HPDE6-E6E7 (cell line): Measurements from ENCODE around the gene CLDN22.
A peak's percentile ranks its signal among the peaks of the same experiment; 100 is the strongest.

Source experiments
- DNase-seq: peaks from one replicate; pipeline ENCODE4 v3.0.0; 2011; ENCODE audit warnings: missing footprints; ENCODE audit errors: extremely low spot score

CLDN22 gene

GRCh38 chr4:183321516-183321915 is 1.4 kb upstream of the CLDN22 start:
- no peak for DNase-seq

DNA sequence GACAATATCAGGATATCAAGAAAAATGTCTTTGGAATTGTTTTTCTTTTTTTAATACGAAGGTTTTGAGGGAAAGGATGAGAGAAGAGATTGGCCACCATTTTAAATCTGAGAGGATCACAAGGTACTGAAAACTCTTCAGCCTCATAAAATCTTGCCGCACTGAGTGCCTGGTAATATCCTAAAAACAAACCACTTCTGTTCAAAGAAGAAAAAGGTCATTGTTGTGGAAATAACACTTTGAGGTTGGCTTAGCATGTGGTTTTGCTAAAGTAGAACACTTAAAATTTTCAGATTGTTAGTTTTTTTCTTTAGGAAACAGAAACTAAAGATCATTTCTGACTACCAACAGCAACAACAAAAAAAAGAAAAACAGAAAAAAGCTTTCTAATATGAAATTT is 1.0 kb upstream of the CLDN22 start:
- DNase-seq: no peak

DNA sequence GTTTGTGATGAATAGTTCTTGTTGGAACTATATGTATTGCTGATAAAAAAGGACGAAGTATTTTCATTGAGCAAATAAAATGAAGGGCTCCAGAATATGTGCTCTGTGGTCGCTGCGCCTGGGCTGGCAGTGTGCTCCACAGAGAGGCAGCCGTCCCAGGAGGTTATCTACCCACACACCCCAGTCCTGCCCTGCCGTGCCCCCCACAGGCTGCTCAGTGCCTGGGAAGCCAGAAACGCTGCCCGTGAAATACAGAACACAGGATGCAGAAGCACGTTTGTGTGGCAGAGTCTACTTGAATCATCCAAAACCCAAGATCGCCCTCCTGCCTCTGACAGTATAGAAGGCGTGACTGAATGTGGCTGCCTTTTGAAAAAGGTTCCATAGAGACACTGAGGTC is 1.4 kb downstream of the CLDN22 start:
- no peak for DNase-seq

DNA sequence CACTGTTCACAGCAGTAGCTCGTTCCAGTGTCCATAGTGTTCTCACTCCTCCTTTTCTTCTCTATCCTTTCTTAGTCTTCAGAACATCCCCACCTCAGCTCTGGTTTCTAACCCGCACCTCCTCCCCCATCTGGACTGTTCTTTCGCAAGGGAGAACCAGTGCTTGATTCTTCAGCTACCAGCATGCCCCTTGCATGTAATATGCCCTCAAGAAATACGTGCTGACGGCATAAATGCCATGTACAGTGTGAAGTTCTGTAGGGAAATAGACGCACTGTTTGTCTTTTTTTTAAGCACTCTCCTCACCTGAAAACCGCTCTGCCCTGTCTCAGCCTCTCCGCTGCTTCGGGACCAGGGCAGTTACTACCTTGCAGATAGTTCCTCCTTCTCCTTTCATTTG is 5.3 kb downstream of the CLDN22 start:
- DNase-seq: no peak

DNA sequence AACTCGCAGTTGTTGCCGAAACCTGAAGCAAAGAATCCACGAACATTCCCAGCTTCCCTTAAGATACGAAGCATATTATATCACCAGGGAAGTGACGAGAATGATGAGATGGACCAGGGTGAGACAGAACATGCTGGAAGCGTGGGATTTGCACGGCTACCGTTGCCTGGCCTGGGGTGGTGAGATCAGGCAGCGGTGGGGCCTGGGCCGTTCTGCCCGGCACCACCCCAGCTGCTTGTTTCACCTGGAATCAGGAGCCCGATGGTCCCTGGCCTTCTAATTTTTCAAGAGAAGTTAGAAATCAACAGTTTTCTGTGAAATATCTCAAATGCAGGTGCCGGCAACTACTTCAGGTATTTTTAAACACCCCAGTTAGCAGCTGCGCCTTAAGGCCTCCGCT is 5.7 kb downstream of the CLDN22 start:
- no peak for DNase-seq

DNA sequence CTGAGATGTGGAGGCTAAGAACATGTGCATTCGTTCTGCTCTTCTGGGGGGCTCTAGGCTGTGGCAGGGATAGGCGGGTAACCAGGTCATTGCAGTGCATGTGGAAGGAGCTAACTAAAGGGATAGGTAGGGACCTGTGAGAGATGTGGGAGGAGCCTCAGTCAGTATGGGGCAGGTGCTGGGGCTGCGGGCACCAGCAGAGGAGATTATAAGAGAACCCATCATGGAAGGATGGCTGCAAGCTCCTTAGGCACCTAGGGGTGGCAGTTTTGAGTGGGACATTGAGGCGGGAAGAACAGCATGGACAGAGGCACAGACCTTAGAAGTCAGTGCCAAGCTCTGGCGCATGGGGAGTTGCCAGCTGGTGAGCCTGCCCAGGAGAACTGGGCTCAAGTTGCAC is 7.2 kb downstream of the CLDN22 start:
- DNase-seq: no peak

- DNase-seq: no peak
These were observed 13.3 kb downstream of the CLDN22 start for GRCh38 chr4:183306811-183307210.

- no peak for DNase-seq
These were observed 15.5 kb downstream of the CLDN22 start for GRCh38 chr4:183304538-183304937.

DNA sequence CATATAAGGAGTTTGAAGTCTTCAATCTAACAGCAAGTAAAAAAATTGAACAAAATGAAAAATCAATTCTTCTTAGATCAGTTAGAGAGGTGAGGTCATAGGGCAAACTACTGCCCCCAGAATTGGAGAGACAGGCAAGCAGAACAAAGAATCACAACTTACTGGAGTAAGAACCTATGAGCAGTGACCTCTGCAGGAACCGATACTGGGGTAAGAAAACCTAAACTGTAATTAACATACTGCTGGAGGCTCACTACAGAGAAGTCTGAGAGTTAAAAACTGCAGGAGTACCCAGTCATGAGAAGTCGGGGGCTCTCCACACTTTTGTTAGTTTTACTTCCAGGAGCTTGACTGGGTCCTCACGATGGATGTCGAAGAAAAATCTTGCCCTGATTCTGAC is 16.0 kb downstream of the CLDN22 start:
- DNase-seq: no peak

GRCh38 chr4:183303301-183303700 is 16.8 kb downstream of the CLDN22 start:
- no peak for DNase-seq

DNA sequence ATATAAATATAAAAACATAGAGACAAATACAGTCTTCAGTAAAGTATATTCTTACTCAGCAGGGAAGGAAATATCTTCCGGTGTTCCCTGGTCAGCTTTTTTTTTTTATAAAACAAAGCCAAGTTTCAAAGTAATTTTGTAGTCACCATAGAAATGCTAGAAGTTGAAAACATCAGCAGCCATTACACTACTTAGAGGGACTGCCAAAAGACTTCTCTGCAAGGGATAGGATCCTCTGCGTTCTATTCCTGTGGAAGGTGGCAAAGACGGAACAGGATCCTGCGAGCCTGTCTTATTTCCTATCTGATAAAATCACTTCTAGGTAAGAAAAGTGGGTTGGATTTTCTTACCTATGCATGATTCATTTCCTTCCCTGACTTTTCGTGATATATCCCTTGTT is 19.4 kb downstream of the CLDN22 start:
- no peak for DNase-seq

GRCh38 chr4:183300070-183300469 is 20.0 kb downstream of the CLDN22 start:
- peak; percentile 38 for DNase-seq

GRCh38 chr4:183299464-183299863 is 20.6 kb downstream of the CLDN22 start:
- DNase-seq: no peak

DNA sequence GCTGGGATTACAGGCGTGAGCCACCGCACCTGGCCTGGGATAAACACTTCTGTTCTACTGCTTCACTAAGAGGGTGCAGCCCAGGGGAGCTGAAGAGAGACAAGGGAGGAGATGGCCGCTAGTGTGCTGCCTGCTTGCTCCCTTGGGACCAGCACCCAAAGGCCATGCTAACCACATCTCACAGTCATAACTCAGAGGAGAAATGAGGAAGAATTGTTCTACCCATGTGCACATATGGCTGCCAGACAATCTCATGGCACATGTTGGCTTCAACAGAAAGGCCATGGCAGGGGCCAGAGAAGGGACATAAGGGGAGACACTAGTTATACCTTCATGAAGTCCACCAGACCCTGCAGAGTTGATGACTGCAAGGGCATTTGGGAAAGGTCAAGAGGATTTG is 22.4 kb downstream of the CLDN22 start:
- no peak for DNase-seq

- no peak for DNase-seq
These were observed 24.4 kb downstream of the CLDN22 start for GRCh38 chr4:183295711-183296110.

GRCh38 chr4:183291070-183291469 is 29.0 kb downstream of the CLDN22 start:
- DNase-seq: no peak

DNA sequence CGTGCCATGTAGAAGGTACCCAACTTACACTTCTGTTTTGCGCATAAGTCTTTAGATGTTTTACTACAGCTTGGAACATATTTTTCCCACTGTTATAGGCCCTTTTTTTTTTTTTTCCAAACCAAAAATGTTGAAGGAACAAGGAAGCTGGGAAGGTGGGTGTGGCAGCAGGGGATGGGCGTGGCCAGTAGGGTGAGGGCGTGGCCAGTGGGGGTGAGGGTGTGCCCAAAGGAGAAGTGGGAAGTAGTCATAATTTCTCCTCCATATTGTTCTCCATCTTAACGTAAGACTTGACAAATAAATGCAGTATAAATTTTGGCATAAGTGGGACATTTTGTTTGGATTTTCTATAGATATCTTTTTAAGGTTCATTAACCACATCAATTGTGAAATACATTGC is 30.4 kb downstream of the CLDN22 start:
- DNase-seq: no peak

DNA sequence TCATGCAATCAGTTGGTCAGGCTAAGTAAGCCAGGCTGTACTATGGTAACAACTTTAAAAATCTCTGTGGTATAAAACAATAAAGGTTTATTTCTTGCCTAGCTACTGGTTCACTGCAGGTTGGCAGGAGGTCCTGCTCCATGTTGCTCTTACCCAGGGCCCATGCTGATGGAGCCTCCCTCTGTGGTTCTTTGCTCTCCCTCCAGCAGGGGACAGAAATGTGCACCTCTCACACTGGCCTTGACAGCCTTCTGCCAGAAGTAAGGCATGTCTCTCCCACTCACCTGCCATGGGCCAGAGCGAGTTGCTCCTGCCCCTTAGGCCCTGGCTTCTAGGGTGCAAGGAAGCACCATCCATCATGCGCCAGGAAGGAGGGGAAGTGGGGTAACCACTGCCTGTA is 31.1 kb downstream of the CLDN22 start:
- no peak for DNase-seq

- DNase-seq: no peak
These were observed 32.4 kb downstream of the CLDN22 start for GRCh38 chr4:183287677-183288076.

- DNase-seq: no peak
These were observed 32.8 kb downstream of the CLDN22 start for GRCh38 chr4:183287309-183287659.

DNA sequence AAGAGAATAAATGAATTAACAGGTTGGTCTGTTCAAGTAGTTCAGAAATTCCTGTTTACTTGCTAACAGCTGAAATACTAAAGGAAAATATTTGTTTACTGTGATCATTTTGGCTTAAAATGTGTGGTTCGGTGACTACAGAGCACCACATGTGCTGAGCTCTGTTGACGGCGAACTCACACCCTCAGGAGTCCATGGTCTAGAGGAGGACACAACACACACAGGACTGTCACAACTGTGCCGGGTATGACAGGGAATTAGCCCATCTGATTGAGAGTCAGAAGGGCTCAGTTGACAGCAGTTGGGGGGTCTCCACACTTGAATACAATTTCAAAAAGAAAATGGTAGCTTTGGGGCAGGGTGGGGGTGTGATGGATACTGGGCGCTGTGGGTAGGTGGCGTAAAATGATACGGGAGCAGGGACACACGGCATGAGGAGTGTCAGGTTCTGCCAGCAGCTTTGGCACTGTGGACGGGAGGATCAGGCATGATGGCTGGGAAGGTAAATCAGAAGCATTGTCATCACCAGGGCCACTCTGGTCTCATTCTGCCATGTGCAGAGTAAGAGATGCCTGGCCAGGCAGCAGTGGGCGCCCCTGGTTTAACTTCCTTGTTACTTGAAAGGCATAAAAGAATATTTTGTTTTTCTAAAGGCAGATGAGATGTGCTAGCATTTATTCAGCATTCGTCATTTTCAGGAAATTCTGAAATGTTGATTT is 33.3 kb downstream of the CLDN22 start:
- DNase-seq: no peak

DNA sequence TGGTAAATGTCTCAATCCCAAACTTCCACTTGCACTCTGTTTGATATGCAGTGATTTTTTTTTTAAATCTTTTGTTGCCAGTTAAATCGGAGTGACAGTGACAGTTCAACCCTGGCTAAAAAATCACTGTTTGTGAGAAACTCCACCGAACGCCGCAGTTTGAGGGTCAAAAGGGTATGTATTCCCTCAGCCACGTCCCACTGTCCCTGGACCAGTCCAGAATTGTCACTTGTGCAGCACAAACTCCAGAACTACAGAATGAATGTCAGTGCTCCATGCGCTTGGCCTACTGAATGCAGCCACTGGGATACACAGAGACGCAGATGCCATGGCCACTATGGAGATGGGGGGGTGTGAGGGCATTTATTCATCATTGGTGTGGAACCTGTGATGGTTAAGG is 34.2 kb downstream of the CLDN22 start:
- no peak for DNase-seq

DNA sequence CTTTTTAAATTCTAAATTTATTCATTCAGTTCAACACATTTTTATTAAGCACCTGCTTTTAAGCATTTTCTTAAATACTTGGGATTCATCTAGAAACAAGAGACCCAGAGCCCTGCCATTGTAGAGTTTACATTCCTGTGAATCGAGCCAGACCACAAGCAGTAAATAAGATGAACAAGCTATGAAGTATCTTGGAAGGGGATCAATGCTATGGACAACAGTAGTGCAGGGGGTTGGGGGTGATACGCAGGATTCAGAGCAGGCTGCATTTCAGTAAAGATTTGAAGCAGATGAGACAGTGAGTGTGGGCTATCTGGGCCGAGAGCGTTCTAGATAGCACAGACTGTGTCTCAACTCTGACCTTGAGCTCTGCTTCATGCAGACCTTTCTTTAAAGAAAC is 35.1 kb downstream of the CLDN22 start:
- DNase-seq: no peak

DNA sequence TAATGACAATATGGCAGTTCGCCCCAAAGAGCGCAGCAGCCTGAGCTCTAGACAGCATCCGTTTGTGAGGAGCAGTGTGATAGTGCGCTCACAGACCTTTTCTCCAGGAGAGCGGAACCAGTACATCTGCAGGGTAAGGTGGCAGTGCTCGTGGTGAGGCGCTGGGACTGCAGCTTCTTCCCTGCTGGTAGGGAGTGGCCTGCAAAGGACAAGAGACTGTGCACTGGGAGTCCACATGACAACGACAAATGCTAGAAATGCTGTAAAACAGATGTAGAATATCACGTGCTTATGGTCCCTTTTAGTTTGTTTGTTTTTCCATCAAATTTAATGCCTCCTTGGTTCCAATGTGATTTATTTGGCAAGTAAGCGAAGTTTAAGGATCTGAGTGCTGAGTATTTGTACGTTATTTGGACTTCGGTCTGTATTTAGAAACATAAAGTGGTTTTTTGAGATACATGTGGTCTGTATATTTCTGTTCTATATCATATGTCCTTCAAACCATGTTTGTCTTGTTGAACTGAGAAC is 35.8 kb downstream of the CLDN22 start:
- no peak for DNase-seq
